8988T (cell line): ENCODE measurements around the gene IQGAP3.

Experiments
- DNase-seq: peaks from one replicate; pipeline ENCODE4 v3.0.0; 2011

The IQGAP3 gene

DNA sequence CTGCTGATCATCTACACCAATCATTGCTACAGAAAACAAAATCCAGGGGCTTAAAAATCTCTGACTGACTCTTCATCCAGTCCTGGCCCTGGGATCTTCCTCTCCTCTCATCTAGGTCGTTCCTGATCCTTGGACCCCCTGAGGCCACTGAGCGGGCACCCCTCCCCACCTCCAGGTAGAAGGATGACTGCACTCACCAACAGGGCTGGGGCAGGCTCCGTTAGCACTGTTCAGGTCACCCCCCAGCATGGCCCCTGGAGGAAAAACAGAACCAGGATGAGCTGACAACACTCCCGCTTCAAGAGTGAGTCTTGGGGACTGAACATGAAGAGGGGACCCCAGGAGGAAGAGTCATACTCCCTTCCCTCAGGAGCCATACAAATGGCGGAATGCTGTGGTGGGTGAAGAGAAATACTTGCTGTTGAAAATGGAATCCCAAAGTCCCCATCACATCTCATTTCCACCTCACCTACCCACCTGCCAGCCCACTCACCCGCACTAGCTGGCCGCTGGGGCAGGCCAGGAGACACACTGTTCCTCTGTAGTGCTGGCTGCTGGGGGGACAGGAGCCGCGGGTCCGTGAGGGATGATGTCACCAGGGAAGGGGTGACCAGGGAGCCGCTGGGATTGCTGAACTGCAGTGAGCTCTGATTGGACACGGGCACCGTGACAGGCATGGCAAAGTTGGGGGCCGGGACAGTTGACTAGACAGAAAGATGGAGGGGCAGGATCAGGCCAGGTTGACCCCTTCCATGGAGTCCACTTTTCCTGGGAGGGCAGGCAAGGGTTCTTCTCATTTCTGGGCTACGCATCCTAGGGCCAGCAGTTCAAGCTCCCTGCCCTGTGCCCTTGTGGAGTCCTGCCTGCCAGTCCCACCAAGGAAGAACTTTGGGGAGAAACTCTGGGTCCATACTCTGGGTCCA, 93.0 kb downstream of the IQGAP3 start:
- no peak for DNase-seq

DNA sequence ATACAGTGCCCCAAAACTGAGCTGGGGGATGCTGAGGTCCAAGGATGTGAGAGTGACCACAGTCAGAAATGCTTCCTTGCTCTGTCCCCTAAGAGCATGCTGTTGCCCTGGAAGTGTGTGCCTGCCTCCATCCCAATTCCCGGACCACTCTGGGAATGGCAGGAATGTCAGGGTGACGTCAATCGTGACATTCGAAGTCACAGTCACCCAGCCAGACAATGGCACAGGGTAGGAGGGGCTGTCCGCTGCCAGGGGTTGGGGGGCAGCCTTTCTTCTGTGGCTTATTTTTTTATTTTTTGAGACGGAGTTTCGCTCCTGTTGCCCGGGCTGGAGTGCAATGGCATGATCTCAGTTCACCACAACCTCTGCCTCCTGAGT, 94.1 kb downstream of the IQGAP3 start:
- DNase-seq, result no peak

DNA sequence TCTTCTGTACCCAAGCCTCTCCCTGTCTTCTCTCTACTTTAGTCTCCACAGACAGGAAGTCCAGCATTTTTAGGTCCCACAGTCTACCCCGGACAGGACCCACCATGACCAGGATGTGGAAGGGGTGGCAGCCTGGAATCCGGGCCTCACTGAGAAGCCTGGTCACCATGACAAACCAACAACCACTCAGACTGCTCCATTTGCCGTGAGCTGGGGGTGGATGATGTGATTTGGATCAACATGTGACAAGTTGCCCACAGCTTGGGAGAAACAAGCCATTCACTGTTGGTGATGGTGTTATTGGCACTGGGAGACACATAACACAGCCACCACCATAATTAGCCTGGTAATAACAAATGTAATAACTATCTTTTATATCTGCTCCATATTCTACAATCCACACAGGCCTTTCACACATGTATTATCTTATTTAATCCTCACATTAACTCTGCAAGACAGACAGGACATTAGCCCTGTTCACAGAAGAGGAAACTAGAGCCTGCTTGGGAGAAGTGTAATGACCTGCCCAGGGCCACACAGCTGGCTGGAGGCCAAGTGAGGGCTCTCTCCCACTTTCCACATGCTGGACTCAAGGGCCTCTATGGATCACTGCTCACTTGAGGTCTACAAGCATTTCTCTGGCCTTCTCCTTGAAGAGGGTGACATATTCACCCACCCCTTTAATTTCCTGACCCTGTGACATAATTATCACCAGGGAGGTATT, 94.7 kb downstream of the IQGAP3 start:
- no peak for DNase-seq

DNA sequence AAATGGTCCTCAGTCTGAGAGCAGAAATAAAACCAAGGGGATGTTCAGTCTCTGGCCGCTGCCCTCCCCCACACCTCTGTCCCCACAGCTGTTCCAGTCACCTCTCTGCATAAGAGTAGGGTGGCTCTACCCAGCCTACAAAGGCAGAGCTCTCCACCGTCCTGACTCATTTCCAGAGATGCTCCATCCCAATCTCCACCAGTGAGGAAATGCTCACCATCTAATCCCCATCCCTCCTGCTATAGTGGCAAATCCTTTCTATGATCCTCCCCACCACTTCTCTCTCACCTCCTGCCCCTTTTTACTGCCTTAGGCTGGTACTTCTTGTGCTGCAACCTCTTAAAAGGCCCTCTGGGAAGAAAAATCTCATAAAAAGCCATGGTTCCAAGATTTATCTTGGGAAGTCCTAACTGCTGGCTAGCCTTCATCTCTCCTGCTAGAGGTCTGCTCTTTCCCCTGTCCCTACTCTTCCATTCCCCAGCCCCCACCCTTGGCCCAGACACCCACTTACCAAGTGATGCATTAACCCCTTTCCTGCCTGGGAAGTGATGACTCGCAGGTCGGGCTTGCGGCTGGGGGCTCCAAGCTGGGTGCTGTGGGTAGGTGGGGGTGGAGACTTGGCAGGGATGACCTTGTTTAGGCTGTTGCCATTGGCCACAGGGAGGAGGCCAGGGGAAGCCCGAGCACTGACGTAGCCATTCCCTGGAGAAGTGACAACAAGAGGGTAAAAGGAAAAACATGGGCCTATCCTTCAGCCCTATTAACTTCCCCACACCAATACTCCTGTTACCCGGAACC, 95.7 kb downstream of the IQGAP3 start:
- no peak for DNase-seq

DNA sequence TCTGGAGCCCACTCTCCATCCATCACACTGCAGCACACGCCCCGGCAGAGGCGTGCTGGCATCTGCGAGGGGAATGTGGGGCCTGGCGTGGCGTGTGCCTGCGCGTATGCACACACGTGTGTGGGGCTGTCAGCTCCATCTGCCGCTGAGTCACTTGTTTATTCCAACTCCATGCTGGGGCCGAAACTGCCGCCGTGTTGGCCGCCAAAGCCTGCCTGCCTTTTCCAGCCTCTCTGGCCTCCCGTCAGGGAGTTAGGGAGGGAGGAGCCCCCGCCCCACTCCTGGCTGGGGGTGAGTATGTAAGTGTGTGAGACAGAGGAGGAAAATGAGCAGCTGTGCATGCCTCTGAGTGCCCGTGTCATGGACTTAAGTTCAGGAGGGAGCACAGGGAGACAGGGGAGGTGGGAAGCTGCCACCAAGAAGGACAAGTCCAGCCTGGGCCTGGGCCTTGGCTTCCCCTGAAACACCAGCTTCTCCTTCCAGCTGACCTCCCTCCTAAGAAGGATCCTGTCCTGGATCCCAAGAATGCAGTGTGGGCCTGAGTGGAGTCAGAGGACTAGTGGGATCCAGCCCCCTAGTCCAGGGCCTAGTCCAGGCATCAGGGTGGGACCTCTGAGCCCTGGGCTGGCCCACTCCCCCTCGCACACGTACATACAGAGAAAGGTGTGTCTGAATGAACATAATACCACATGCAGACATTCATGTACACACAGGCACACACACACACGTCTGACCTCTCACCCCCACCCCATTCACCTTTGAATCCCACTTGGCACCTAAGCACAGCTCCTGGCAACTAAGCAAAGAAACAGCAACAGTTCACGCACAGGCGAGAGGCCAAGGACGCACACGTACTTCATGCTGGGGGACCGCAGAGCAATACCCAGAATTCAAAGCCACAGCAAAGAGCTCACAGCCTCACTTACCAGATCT, 96.5 kb downstream of the IQGAP3 start:
- no peak for DNase-seq
